CD4-positive, alpha-beta T cell treated with Interleukin-10 for 1 hour (primary cell): ENCODE data around the gene SSR4.

Experiments used
- DNase-seq: peaks from one replicate; pipeline ENCODE4 v3.0.0-alpha.2; 2020

The SSR4 gene

GRCh38 chrX:153769865-153770600 is 24.4 kb upstream of the SSR4 start:
- no peak for DNase-seq

DNA sequence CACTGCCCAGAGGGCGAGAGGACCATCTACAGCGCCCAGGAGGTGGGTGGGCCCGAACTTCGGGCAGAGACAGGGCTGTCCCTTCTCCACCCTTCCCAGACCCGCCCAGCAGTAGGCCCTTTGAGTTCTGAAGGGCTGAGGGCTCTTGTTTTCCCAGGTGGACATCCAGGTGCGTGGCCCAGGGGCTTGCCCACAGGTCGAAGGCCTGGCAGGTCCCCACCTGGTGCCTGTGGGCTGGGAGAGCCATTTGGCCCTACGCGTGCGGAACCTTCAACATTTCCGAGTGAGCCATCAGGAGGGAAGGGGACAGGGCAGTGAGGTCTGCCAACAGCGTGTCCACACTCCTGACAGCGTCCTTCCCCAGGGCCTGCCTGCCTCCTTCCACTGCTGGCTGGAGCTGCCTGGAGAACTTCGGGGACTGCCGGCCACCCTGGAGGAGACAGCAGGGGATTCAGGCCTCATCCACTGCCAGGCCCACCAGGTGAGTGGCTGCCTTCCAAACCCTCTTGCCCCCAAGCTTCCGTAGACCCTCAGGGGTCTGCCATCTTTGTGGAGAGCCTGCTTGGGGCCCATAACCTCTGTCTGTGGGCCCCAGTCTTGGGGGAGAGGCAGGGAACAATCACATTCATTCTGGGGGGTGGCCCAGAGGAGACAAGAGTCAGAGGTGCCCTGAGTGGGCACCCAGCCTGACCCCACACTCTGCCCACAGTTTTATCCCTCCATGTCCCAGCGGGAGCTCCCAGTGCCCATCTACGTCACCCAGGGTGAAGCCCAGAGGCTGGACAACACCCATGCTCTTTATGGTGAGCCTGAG is 23.7 kb upstream of the SSR4 start:
- no peak for DNase-seq

GRCh38 chrX:153771415-153772315 is 22.8 kb upstream of the SSR4 start:
- no peak for DNase-seq

GRCh38 chrX:153772316-153773217 is 21.9 kb upstream of the SSR4 start:
- no peak for DNase-seq

GRCh38 chrX:153773218-153773611 is 21.3 kb upstream of the SSR4 start:
- DNase-seq = no peak

DNA sequence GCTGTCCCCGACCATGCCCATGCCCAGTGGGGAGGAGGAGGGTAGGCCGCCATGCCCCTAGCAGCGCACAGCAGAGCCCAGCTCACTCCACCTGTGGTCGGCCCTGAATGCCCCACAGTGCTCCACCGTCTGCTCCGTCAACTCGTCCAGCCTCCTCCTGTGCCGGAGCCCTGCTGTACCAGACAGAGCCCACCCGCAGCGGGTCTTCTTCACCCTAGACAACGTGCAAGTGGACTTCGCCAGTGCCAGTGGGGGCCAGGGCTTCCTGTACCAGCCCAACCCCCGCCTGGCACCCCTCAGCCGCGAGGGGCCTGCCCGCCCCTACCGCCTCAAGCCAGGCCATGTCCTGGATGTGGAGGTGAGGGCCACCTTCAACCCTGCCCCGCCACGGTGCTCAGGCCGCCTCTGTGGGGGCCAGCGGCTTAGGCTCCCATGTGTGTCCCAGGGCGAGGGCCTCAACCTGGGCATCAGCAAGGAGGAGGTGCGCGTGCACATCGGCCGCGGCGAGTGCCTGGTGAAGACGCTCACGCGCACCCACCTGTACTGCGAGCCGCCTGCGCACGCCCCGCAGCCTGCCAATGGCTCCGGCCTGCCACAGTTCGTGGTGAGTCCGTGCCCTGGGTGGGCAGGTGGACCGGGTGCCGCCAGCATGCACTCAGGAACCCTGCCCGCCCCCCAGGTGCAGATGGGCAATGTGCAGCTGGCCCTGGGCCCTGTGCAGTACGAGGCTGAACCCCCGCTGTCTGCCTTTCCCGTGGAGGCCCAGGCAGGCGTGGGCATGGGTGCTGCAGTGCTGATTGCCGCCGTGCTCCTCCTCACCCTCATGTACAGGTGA is 20.5 kb upstream of the SSR4 start:
- DNase-seq = no peak

- DNase-seq = no peak
These were observed 19.7 kb upstream of the SSR4 start for GRCh38 chrX:153774576-153775292.

GRCh38 chrX:153775293-153776119 is 19.0 kb upstream of the SSR4 start:
- DNase-seq = no peak

DNA sequence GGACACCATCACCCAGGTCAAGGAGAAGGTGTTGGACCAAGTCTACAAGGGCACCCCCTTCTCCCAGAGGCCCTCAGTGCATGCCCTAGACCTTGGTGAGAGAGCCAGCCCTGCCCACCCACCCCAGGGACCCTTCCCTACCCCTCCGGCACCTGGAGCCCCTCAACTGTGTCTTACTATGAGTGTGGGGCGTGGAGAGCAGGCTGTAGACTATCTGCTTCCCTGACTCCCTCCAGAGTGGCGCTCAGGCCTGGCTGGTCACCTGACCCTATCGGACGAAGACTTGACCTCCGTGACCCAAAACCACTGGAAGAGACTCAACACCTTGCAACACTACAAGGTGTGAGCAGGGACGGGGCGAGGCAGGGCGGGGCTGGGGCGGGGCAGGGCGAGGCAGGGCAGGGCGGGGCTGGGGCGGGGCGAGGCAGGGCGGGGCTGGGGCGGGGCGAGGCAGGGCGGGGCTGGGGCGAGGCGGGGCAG is 18.3 kb upstream of the SSR4 start:
- no peak for DNase-seq

DNA sequence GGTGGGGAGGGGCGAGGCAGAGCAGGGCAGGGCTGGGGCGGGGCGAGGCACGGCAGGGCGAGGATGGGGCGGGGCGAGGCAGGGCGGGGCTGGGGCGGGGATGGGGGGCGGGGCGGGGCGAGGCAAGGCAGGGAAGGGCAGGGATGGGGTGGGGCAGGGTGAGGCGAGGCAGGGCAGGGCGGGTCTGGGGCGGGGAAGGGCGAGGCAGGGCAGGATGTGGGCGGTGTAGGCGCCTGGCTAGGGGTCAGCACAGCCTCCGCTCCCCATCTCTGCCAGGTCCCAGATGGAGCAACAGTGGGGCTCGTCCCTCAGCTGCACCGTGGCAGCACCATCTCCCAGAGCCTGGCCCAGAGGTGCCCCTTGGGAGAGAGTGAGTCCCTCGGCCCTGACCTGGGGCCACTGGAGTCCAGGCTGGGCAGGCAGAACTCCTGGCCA is 17.8 kb upstream of the SSR4 start:
- DNase-seq = no peak

DNA sequence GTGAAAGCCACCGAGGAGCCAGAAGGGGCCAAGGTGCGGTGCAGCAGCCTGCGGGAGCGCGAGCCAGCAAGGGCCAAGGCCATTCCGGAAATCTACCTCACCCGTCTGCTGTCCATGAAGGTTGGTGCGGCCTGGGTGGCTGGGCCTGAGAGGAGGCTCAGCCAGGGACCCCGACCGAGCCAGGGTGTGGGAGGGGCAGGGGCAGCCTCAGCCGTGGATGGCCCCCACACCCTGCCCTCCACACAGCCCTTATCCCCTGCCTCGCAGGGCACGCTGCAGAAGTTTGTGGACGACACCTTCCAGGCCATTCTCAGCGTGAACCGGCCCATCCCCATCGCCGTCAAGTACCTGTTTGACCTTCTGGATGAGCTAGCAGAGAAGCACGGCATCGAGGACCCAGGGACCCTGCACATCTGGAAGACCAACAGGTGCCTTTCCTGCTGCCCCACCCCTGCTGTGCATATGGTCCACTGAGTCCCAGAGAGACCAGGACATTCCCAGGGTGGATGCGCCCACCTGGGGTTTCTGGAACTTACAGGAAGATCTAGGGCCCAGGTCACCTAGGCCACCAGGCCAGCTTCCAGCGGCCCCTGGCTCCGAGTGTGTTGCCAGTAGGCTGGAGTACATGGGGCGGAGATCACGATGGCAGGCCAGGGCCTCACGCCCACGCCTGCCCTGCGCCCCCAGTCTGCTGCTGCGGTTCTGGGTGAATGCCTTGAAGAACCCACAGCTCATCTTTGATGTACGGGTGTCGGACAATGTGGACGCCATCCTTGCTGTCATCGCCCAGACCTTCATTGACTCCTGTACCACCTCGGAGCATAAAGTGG is 17.0 kb upstream of the SSR4 start:
- DNase-seq = no peak

DNA sequence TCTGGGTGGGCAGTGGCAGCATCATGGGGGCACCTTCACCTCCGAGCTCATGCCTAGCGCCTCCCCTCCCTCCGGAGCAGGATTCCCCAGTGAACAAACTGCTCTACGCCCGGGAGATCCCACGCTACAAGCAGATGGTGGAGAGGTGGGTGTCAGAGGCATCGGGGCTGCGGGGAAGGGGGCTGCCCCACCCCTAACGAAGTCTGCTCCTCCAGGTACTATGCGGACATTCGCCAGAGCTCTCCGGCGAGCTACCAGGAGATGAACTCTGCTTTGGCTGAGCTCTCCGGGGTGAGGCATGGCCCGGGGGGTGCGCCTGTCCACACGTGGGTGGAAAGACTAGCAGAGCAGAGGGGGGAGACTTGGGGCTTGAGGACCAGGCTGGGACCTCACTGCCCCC is 16.3 kb upstream of the SSR4 start:
- DNase-seq = no peak

DNA sequence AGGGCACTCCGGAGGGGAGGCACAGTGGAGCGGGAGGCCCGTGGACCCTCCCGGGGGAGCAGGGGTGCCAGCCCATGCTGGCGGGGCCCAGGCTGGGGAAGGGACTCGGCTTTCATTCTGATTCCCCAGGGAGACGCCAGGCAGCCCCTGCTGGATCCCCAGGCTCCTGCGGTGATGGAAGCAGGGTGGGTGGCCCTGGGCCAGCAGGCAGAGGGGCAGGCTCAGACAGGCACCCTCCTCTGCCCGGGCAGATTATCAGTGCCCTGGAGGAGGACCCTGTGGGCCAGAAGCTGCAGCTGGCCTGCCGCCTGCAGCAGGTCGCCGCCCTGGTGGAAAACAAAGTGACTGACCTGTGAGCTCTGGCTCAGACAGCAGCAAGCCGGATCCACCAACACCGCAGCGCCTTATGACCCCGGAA is 15.8 kb upstream of the SSR4 start:
- no peak for DNase-seq

GRCh38 chrX:153779891-153780677 is 14.4 kb upstream of the SSR4 start:
- DNase-seq = no peak

DNA sequence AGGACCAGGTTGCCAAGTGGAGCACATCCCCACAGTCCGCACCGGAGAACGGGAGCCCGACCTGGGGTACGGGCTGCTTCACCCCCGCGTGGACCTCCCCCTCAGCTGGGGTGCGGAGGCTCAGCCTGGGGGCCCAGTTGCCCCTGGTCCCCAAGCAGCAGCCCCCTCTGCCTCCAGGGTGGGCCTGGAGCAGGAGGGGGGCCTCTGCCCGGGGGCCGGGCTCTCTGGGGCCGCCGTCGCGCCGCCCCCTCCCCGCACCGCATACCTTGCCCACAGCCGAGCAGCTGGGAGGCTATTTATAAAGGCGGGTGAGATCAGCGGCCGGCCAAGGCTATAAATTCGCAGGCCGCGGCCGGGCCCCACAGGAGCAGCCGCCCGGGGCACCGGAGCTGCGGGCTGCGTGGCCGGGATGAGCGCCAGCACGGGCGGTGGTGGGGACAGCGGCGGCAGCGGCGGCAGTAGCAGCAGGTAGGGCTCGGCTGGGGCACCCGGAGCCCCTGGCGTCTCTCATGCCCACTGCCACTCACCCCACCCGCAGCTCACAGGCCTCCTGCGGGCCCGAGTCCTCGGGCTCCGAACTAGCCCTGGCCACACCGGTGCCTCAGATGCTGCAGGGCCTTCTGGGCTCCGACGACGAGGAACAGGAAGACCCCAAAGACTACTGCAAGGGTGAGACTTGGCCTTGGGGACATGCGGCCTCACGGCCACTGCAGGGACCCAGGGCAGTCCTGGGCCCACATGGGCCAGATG is 13.6 kb upstream of the SSR4 start, which contains the start of gene SRPK3:
SRPK3 (plus strand) TSS at position 364 of the 750 bp plus-strand sequence; CDS start at position 410, 46 bp downstream.
- no peak for DNase-seq

DNA sequence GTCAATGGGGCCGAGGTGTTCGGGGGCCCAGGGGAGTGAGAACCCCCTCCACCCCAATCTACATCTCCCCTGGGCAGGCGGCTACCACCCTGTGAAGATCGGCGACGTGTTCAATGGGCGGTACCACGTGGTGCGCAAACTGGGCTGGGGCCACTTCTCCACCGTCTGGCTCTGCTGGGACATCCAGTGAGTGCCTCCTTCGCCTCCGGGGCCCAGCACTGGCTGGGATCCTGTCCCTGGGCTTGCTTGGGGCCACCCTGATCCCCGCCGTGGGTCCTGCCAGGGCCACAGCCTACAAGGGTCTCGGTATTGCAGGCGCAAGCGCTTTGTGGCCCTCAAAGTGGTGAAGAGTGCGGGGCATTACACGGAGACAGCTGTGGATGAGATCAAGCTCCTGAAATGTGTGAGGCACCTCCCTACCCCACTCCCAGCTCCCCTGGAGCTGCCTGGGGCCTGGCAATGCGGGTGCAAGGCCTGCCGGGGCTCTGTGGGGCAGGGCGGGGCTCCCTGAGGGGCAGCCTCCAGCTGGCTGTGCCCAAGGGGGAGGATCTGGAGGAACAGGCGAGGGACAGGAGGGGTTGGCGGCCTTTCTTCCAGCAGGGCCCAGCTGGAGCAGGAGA is 12.9 kb upstream of the SSR4 start:
- DNase-seq = no peak
